Skeletal muscle tissue (tissue), 4 donors: ENCODE results near the gene SUCLA2. TPM values are rescaled to one million over a fixed set of nuclear protein-coding genes. Genes with fewer than 3 reads are reported as not detected.

Source experiments
- H3K27ac ChIP-seq: one replicate; pipeline ENCODE4 v1.7.0; 2013; ENCODE audit warnings: mild to moderate bottlenecking, low read depth, low read length, inconsistent platforms
- H3K27me3 ChIP-seq, 3 donors: one replicate each; pipeline ENCODE4 v1.7.0; 2013; ENCODE audit warnings: low read length in 3 of 3; ENCODE audit not compliant: control insufficient read depth in 3 of 3, insufficient read depth in 3 of 3
- H3K36me3 ChIP-seq, 3 donors: one replicate each; pipeline ENCODE4 v1.7.0; 2013; ENCODE audit warnings: low read length in 3 of 3; ENCODE audit not compliant: control insufficient read depth in 3 of 3, insufficient read depth in 3 of 3
- H3K4me1 ChIP-seq, 3 donors: one replicate each; pipeline ENCODE4 v1.7.0; 2013; ENCODE audit warnings: low read length in 3 of 3, mild to moderate bottlenecking in 3 of 3; ENCODE audit not compliant: control insufficient read depth in 3 of 3, insufficient read depth in 3 of 3
- H3K4me3 ChIP-seq, 3 donors: one replicate each; pipeline ENCODE4 v1.7.0; 2013; ENCODE audit warnings: low read length in 3 of 3
- H3K9ac ChIP-seq, 3 donors: one replicate each; pipeline ENCODE4 v1.7.0; 2013; ENCODE audit warnings: low read length in 3 of 3, mild to moderate bottlenecking in 3 of 3, moderate library complexity in 2 of 3, low read depth in 1 of 3
- H3K9me3 ChIP-seq, 3 donors: one replicate each; pipeline ENCODE4 v1.7.0; 2013; ENCODE audit warnings: low read length in 3 of 3; ENCODE audit not compliant: control insufficient read depth in 3 of 3
- total RNA-seq: library from RNA; depleted of rRNA; stranded (reverse); fragments of >200 nt; gene quantifications from one replicate; pipeline ENCODE4 v1.2.3, GENCODE V29; 2014
- donor health status: Osteomylitis.

SUCLA2 gene
- total RNA-seq, 1 donor from 2014 or later = 47.0 TPM

DNA sequence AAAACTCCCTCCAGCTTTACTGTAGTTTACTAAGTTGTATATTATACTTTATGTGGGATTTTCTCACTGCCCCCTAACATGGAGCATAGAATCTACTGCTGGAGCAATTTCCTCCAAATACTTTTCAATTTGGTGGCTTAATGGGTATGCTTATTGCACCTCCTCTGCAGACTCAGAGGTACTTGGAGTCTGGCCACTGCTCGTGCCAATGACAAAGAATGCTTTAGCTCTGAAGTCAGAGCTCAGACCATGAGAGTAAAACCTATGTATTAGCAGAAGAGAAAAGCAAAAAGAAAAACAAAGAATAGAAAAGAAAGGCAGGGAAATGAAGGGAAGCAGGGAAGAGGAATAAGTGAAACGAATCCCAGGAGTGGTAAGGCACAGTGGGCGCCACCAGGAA, 71.9 kb downstream of the SUCLA2 start:
- no peaks in the 10 kb centered on the region for H3K9me3 ChIP-seq
- H3K27ac ChIP-seq = no peak overlapping the region
- H3K27me3 ChIP-seq = no peaks in the 10 kb centered on the region
- H3K4me3 ChIP-seq = no peak overlapping the region
- H3K36me3 ChIP-seq = no peaks in the 10 kb centered on the region
- peaks cover 8 to 11% (median 11%) of the 10 kb centered on the region in 3 donors for H3K4me1 ChIP-seq
- H3K9ac ChIP-seq = no peak overlapping the region

DNA sequence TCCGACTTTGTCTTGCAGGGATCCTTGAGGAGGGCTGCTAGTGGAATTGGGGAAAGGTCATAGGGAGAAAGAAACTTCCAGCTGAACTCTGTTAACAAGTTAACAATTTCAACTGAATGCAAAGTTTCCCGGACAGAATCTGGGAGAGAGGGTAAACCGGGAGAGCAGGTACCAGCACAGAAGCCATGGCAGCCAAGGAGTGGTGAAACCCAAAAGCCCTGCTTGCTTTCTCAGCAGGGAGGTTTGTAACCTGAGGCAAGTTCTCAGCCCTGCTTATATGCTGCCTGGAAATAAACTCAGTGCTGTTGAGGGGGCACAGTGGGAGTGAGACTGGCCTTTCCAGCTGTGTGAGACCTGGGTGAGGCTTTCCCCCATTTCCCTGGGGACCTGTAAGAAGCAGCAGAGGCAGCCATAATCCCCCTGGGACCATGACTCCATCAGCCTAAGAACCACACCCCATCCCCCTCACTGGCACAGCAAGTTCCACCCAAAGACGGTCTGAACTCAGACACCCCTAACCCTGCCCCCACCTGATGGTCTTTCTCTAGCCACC, 84.0 kb downstream of the SUCLA2 start:
- no peak overlapping the region for H3K9ac ChIP-seq
- no peaks in the 10 kb centered on the region for H3K36me3 ChIP-seq
- H3K9me3 ChIP-seq = no peaks in the 10 kb centered on the region
- H3K4me1 ChIP-seq = no peaks in the 10 kb centered on the region
- no peaks in the 10 kb centered on the region for H3K27me3 ChIP-seq
- H3K4me3 ChIP-seq = no peak overlapping the region
- no peak overlapping the region for H3K27ac ChIP-seq

DNA sequence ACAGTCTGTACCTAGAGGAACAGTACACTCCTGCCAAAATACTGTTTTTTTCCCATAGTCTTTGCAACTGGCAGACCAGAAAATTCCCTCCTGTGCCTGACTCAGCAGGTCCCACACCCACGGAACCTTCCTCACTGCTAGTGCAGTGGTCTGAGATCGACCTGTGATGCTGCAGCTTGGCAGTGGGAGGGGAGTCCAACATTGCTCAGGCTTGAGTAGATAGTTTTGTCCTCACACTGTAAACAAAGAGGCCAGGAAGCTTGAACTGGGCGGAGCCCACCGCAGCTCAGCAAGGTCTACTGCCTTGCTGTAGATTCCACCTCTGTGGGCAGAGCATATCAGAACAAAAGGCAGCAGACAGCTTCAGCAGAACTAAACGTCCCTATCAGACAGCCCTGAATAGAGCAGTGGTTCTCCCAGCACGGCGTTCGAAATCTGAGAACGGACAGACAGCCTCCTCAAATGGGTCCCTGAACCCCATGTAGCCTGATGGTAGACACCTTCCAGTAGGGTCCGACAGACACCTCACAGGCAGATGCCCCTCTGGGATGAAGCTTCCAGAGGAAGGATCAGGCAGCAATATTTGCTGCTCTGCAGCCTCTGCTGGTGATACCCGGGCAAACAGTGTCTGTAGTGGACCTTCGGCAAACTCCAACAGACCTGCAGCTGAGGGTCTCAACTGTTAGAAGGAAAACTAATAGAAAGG, 92.7 kb downstream of the SUCLA2 start:
- Histone ChIP-seq H3K4me1 (no peaks in the 10 kb centered on the region), H3K4me3 (no peak overlapping the region), H3K36me3 (no peaks in the 10 kb centered on the region), H3K27ac (no peak overlapping the region), H3K27me3 (no peaks in the 10 kb centered on the region), H3K9me3 (no peaks in the 10 kb centered on the region), H3K9ac (no peak overlapping the region)

DNA sequence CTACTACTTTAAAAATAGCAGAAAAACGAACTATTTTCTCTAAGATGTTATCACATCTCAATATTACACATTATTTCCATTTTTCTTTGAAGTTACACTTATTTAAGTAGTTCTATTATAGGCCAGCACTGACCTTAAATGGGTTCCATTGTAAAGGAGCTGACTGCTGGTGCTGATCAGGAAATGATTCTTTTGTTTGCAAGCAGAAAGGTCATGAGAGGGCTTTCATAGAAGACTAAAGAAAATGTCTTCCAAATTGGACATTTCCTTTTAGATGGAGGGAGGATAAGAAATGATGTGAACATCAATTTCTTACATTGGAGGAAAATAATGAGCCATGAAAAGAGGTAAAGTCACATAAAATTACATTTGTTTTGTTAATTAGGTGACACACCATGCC, 96.2 kb downstream of the SUCLA2 start:
- no peaks in the 10 kb centered on the region for H3K27me3 ChIP-seq
- no peaks in the 10 kb centered on the region for H3K4me1 ChIP-seq
- H3K27ac ChIP-seq = no peak overlapping the region
- H3K4me3 ChIP-seq = no peak overlapping the region
- H3K36me3 ChIP-seq = no peaks in the 10 kb centered on the region
- no peak overlapping the region for H3K9ac ChIP-seq
- no peaks in the 10 kb centered on the region for H3K9me3 ChIP-seq

DNA sequence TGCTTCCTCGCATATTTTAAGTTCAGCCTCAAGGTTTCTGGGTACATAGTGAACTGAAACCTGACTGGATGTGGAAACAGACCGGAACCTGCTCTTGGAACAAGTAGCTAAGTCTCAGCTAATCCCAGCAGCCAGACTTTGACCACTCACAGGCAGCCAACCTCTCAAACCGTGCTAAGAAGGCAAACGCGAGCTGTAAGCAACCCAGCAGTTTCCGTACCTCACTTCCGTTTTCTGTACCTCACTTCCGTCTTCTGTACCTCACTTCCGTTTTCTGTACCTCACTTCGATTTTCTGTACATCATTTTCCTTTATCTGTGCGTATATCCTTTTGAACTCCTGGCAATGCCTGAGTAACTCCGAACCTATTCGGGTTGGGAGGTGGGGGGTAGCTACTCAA, 96.8 kb downstream of the SUCLA2 start:
- Histone ChIP-seq H3K36me3 (no peaks in the 10 kb centered on the region), H3K4me1 (no peaks in the 10 kb centered on the region), H3K27ac (peak overlapping the region; percentile 19), H3K9me3 (no peaks in the 10 kb centered on the region), H3K9ac (no peak overlapping the region), H3K27me3 (no peaks in the 10 kb centered on the region), H3K4me3 (peak overlapping the region in 1 of 3 donors; percentile 1)

DNA sequence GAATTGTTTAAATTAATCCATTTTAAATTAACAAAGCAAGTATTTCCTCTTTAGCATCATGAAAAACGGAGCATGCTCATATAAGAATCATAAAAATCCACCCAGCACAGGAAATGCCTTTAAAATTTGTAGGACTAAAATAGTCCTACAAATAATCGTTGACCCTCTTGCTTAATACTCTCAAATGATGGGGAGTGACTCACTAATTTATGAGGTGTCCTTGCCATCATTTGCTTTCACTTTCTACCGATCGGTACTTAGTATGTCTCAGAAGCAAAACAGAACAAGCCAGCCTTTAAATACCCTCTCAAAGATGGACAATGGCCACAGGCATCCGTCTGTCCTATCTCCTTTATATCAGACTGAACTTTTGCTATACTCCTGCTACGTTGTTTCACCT, 97.2 kb downstream of the SUCLA2 start:
- H3K27ac ChIP-seq = peak overlapping the region; percentile 19
- peak overlapping the region in 1 of 3 donors; percentile 1 for H3K4me3 ChIP-seq
- no peaks in the 10 kb centered on the region for H3K36me3 ChIP-seq
- H3K9me3 ChIP-seq = no peaks in the 10 kb centered on the region
- no peak overlapping the region for H3K9ac ChIP-seq
- H3K27me3 ChIP-seq = no peaks in the 10 kb centered on the region
- H3K4me1 ChIP-seq = no peaks in the 10 kb centered on the region

DNA sequence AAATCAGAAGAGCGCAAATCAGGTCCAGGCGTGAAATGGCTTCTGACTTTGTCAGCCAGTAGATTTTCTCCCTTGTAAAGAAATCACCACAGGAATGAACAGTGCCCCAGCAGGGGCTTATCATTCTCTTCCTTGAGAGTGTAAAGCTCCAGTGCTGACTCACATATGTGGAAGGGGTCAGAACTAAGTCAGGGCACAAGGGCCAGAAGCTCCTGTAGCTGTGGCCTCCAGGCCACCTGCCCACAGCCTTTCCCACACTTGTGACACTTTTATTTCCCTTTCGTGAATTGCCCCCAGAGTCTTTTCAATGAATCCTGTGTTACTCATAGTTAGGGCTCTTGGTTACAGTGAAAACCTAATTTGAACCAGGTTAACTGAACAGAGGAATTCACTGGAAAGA, 99.6 kb downstream of the SUCLA2 start:
- no peaks in the 10 kb centered on the region for H3K36me3 ChIP-seq
- H3K4me3 ChIP-seq = no peak overlapping the region
- no peak overlapping the region for H3K9ac ChIP-seq
- H3K9me3 ChIP-seq = no peaks in the 10 kb centered on the region
- H3K27me3 ChIP-seq = no peaks in the 10 kb centered on the region
- H3K27ac ChIP-seq = no peak overlapping the region
- no peaks in the 10 kb centered on the region for H3K4me1 ChIP-seq

DNA sequence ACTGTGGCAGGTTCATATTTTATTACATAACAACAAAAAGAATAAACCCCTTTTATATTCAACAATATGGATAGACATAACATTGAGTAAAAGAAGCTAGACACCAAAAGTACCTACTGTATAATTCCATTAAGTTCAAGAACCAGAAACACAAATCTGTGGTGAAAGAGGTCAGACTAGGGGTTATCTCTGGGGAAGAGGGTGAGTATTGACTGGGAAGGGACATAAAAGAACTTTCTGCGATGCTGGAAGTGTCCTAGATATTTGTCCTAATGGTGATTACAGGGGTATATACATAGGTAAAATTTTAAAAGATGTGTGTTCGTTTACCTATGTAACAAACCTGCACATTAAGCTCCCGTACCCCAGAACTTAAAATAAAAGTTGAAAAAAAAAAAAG, 103.0 kb downstream of the SUCLA2 start:
- H3K9ac ChIP-seq = no peak overlapping the region
- no peaks in the 10 kb centered on the region for H3K9me3 ChIP-seq
- no peak overlapping the region for H3K27ac ChIP-seq
- H3K4me3 ChIP-seq = no peak overlapping the region
- no peaks in the 10 kb centered on the region for H3K27me3 ChIP-seq
- peaks cover 2 to 6% (median 2%) of the 10 kb centered on the region in 3 donors for H3K36me3 ChIP-seq
- H3K4me1 ChIP-seq = no peaks in the 10 kb centered on the region

DNA sequence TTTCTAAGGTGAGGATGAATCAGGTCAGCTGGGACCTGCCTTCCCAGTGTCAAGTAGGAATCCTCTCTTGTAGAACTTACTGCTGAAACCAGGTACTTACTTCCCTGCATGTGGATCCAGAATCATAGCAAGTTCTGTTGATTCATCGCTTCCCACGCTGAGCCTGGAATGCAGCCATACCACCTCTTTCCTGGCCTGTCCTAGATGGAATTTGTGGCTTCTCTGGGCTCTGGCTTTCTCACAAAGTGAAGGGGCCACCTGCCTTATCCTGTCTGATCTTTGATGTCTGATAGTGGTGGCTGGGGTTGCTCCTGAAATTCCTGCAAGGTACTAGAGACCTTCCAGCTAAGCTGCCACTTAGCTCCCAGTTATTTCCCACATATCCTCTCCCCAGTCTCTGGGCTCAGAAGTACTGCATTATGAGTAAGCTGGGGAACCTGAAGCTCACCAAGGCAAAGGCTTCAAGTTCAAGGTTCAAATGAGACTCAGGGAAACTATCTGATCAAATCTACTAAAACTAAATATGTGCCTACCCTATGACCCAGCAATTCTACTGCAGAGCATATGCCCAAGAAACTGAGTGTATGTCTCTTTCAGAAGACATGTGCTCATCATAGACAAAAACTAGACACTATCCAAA, 103.5 kb downstream of the SUCLA2 start:
- Histone ChIP-seq H3K9me3 (no peaks in the 10 kb centered on the region), H3K36me3 (peaks cover 2 to 6% (median 2%) of the 10 kb centered on the region in 3 donors), H3K9ac (no peak overlapping the region), H3K4me3 (no peak overlapping the region), H3K27ac (no peak overlapping the region), H3K4me1 (no peaks in the 10 kb centered on the region), H3K27me3 (no peaks in the 10 kb centered on the region)

DNA sequence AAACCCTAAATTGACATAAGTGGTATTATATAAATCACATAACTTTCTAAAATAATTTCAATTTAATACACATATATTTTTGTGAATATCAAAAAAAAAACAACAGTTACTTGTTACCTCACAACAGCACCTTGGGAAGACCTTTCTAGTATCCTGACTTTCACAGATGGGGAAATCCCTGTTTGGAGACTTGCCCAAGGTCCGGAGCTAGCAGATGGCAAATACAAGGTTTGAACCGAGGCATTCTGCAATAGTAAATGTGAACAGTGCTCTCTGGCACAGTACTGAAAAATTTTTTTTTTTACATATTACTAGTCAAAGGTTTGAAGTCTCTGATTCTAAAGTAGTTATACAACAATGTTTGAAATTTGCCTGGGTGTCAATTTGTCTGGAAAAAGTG, 104.5 kb downstream of the SUCLA2 start:
- Histone ChIP-seq H3K4me3 (no peak overlapping the region), H3K27ac (no peak overlapping the region), H3K36me3 (peaks cover 2 to 9% (median 2%) of the 10 kb centered on the region in 3 donors), H3K9ac (no peak overlapping the region), H3K9me3 (no peaks in the 10 kb centered on the region), H3K4me1 (no peaks in the 10 kb centered on the region), H3K27me3 (no peaks in the 10 kb centered on the region)
